Measurements from ENCODE around the gene FCRL5. TPM values are rescaled to one million over a fixed set of nuclear protein-coding genes. Genes with fewer than 3 reads are reported as not detected.

Gene FCRL5
- polyA plus RNA-seq, 1 experiment, result not detected

DNA sequence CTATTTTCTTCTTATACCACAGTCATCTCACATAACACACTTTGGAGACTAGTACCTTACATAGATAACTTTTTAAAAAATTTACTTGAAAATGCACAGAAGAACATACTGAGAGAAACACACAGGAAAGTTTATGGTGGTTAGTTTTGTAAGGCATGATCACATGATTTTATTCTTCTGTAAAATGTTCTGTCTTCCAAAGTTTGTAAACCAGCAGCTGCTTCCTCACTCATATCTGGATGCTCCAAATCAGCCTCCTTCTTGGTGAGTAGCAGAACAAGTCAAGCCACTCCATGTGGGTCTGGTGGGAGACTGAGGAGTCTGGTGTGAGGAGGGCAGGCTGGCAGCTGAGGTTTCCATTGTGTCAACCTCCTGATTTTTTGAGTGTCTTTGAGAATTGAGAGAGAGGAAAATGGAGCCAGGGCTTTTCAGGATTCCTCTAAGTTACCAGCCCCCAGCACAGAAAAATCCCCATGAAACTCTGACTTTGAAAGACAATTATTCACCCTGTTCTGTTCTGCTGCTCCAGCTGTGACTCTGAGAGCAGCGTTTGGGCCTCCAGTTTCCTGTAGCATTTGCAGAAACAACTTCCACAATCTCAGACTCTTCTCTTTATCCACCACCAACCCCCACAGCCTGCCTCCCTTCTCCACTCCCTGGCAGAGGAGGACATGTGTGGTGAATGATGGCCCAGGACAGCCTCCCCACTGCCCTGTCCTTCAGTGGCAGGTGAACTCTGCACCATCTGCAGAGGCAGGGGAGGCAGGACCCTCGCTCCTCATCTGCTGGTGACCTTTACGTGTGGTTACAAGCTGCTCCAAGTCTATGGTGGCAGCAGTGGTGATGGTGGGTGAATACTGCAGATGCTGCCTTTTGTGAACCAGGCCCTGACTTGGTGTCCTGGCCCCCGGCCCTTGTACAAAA is 82.3 kb downstream of the FCRL5 start:
- TF ChIP-seq, protein P1, sequence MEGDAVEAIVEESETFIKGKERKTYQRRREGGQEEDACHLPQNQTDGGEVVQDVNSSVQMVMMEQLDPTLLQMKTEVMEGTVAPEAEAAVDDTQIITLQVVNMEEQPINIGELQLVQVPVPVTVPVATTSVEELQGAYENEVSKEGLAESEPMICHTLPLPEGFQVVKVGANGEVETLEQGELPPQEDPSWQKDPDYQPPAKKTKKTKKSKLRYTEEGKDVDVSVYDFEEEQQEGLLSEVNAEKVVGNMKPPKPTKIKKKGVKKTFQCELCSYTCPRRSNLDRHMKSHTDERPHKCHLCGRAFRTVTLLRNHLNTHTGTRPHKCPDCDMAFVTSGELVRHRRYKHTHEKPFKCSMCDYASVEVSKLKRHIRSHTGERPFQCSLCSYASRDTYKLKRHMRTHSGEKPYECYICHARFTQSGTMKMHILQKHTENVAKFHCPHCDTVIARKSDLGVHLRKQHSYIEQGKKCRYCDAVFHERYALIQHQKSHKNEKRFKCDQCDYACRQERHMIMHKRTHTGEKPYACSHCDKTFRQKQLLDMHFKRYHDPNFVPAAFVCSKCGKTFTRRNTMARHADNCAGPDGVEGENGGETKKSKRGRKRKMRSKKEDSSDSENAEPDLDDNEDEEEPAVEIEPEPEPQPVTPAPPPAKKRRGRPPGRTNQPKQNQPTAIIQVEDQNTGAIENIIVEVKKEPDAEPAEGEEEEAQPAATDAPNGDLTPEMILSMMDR (IDR thresholded peaks at IDR 0.05; ENCODE audit: low read depth, low read length), result no peak
- Histone ChIP-seq H3K9me3 (ENCODE audit: control insufficient read depth, insufficient read depth, low read length) (no peaks in the 10 kb centered on the region), H3K4me3 (ENCODE audit: low read depth, low read length) (no peak overlapping the region), H3K27me3 (ENCODE audit: control insufficient read depth, insufficient read depth, low read length) (no peaks in the 10 kb centered on the region), H3K27ac (ENCODE audit: low read depth, low read length) (no peak overlapping the region)
- CTCF ChIA-PET, result no interaction called here
- no peak for DNase-seq (ENCODE audit: low read depth, low spot score)
- POLR2A ChIA-PET, result no interaction called here

DNA sequence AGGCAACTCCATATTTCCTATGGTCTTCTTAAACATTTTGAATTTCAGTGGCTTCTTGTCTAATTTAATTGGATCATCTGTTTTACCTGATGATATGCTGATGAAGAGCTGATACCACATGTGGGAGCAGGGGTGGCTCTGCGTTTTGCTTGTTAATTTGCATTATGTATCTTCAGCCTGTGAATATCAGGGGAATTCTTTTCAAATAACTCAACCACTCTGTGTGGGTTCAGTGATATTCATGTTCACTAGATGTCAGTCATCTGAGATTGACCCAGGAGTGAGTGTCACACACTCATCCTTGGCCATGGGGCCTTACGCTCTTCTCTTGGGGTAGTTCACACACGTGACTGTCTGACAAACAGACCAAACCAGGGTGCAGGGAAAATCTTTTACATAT is 83.0 kb downstream of the FCRL5 start:
- no peaks in the 10 kb centered on the region for H3K27me3 ChIP-seq (ENCODE audit: control insufficient read depth, insufficient read depth, low read length)
- no peaks in the 10 kb centered on the region for H3K9me3 ChIP-seq (ENCODE audit: control insufficient read depth, insufficient read depth, low read length)
- TF ChIP-seq, protein P1 (IDR thresholded peaks at IDR 0.05; ENCODE audit: low read depth, low read length), result no peak
- ChIA-PET POLR2A (no interaction called here), CTCF (no interaction called here)
- DNase-seq (ENCODE audit: low read depth, low spot score), result no peak
- H3K27ac ChIP-seq (ENCODE audit: low read depth, low read length), result no peak overlapping the region
- H3K4me3 ChIP-seq (ENCODE audit: low read depth, low read length), result no peak overlapping the region

DNA sequence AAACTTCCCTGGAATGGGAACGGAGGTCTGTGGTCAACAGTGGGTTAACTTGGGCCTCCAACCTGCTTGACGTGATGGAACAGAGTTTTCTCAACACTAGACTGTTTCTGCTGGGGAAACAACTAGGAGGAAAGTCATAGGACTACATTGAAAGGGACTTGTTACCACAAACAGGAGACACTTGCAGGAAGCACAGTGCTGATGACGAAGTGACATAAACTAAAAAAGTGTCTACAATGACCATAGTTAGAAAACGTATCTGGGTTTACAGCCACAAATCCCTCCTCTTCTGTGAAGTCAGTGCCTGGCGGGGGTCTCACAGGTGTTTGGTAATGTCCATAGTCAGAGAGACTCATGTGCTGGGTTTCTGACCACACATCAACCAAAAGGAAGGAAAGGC is 86.3 kb downstream of the FCRL5 start:
- POLR2A ChIA-PET, result no interaction called here
- no peak overlapping the region for H3K27ac ChIP-seq (ENCODE audit: low read depth, low read length)
- TF ChIP-seq, protein P1 (IDR thresholded peaks at IDR 0.05; ENCODE audit: low read depth, low read length), result no peak
- no peaks in the 10 kb centered on the region for H3K9me3 ChIP-seq (ENCODE audit: control insufficient read depth, insufficient read depth, low read length)
- H3K27me3 ChIP-seq (ENCODE audit: control insufficient read depth, insufficient read depth, low read length), result no peaks in the 10 kb centered on the region
- CTCF ChIA-PET, result no interaction called here
- DNase-seq (ENCODE audit: low read depth, low spot score), result no peak
- H3K4me3 ChIP-seq (ENCODE audit: low read depth, low read length), result no peak overlapping the region

Other genes starting within 250 kb of the FCRL5 start
- gene FCRL4, start 45.6 kb upstream of the FCRL5 start, polyA plus RNA-seq (2011; rRNA removed), result not detected in 2 replicates
- gene FCRL3, start 148.3 kb upstream of the FCRL5 start, polyA plus RNA-seq (2011; rRNA removed), result not detected in 2 replicates
- not detected in 2 replicates for gene FCRL2, start 224.6 kb upstream of the FCRL5 start, polyA plus RNA-seq (2011; rRNA removed)

Data from AG04450 (cell line).